Stimulated activated CD4-positive, alpha-beta T cell treated with anti-CD3 and anti-CD28 coated beads, Interleukin-4, amount 100 ng/mL, for 1 hour (primary cell): ENCODE results near the gene TFAP2C.

Experiments used
- DNase-seq: peaks from one replicate; pipeline ENCODE4 v3.0.0-alpha.2; 2020

Gene TFAP2C

DNA sequence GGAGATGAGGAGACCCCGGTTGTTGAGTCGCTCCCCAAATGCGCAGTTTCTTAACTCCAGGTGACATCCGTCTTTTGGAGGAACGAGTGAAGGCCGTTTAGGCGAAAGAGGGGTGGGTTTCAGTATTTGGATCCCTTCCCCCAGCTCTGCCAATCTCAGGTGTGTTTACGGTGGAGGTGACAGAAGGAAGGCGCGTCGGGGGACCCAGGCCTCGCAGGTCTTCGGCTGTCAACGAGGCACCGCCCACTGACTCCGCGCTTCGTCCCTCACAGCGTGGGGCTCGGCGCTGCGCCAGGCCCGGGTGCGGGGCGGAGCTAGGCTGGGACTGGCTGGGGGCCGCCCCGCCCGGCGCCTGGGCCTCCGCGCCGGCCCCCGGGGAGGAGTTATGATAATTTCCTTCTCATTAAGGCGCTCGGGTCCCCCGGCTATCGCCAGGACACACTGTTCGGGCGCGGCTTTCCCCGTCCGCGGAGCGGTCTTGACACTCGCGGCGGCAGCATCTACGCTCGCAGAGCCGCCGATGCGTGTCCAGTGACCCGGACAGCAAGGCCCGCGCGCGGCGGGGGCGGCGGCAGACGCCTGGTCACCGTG lies at the start of gene TFAP2C:
Gene TFAP2C (plus strand): TSS at position 434 of the 591 bp plus-strand sequence. CDS start 239 bp downstream, outside the sequence.
- DNase-seq = peak; percentile 12

DNA sequence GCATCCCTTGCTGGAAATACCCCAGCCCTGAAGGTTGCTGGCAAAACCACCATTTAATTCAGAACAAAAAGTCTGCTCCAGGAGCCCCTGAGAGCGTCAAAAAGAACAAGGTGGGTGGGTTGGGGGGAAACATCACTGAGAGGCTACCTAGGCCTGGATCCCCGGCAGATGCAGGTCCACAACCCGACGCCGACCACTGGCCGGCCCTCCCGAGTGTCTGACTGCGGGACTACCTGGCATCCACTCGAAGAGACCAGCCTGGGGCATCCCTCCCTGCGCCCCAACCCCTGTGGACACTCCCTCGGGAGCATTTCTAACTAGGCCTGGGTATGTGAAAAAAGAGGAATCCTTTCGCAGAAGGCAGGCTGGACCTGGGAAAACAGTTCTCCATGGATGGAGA lies 48.9 kb upstream of the TFAP2C start:
- DNase-seq = no peak

DNA sequence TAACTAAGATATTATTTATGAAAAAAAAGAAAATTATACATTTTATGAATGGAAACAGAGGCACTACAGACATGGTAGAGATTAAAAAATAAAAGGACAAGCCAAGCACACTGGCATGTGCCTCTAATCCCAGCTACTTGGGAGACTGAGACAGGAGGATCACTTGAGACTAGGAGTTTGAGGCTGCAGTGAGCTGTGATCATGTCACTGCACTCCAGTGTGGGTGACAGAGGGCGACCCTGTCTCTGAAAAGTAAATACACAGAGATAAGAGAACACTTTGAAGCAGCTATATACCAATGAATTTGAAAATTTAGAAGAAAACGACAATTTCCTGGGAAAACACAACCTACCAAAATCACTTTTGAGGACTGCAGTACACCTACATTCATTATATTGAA lies 47.4 kb upstream of the TFAP2C start:
- no peak for DNase-seq

DNA sequence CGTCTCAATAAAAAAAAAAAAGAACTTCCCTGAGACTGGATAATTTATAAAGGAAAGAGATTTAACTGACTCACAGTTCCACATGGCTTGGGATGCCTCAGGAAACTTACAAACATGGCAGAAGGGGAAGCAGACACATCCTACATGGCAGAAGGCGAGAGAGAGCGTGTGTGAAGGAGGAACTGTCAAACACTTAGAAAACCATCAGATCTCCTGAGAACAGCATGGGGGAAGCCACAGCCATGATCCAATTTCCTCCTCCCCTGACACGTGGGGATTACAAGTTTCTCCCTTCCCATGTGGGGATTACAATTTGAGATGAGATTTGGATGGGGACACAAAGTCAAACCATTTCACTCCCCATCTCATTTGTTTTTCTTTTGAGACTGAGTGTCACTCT lies 46.6 kb upstream of the TFAP2C start:
- no peak for DNase-seq

DNA sequence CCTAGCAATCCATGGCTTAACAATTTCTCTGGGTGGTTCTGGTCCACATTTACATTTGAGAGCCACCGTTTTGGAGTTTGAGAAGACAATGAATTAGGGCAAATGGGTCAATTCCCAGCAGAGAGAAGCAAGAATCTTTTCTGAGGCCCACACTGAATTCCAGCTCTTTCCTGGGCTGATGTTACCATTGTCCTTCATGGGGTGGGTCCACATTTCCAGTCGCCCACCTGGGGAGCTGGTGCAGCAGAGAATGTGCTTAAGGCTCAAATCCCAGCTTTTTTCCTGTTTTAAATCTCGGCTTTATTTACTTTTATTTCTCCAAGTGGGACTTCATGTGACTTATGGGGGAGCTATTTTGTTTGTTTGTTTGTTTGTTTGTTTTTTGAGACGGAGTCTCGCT lies 44.2 kb upstream of the TFAP2C start:
- no peak for DNase-seq

DNA sequence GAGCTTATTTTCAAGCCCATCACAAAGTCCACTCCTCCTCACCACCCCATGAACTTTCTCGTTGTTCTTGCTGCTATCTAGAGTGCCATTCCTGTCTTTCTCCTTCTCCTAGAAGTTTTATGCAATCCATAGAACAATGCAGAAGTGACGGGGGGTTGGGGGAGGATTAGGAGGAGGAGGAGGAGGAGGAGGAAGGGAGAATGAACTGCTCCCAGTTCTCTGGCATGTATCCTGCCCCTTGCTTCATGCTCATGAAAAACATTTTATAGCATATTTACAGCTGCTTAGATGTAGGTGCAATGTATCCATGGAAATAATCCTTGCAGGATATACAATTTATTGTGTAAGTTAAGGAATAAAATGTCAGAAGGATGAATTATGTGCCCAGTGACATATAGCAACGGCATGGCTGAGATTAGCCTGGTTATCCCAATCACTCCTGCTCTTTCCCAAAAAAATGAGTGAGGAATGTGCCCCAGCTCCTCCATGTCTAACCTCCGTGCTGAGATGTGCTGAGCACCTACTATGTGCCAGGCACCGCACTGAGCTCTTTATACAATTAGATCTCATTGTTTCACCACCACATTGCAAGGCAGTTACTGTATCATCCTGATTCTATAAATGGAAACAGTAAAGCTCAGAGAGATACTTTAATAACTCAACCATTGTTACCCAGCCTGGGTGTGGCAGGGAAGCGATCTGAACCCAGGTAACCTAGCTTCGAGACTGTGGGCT lies 41.6 kb upstream of the TFAP2C start:
- DNase-seq = no peak

DNA sequence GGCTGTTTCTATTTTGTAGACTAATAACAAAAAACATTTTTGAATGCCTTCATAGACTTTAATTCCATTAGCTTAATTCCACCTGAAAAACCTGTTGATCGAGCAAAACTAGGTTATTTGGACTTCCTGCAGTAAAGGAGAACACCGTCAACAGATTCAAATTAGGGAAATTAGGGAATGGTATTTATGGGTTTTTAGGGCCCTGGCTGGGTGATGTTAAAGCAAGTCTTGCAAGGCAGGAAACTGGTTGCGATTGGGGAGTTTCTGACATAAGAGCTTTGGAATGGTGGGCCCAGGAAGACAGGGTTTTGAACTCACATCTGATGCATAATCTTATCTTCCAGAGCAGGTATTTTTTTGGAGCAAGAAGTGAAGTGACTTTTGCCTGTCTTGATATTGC lies 40.1 kb upstream of the TFAP2C start:
- no peak for DNase-seq

DNA sequence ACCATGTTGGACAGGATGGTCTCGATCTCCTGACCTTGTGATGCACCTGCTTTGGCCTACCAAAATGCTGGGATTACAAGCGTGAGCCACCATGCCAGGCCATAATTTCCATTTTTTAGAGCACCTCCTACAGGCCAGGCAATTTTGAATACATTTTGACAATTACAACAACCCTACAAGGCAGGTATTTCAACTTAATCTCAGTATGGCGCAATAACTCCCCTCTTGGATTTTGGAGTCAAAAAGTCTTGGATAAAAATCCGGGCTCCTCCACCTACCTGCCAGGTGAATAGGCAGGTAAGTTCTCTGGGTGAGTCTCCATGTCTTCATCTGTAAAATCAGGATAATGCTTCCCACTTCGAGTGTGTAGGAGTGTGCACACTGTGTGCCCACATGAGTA lies 39.5 kb upstream of the TFAP2C start:
- no peak for DNase-seq

DNA sequence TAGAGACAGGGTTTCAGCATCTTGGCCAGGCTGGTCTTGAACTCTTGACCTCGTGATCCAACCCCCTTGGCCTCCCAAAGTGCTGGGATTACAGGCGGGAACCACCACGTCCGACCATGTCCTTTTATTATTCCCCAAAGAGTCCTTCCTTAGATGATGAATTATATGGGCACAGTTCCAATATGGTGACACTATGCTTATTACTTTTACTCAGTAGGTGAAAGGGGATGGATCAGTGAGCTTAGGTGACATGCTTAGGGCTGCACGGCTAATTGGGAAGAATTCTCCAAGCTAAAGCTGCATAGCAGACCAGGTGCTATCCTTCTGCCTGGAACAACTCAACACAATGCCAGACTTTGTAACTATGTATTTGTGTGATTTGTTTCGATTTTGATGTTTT lies 38.2 kb upstream of the TFAP2C start:
- DNase-seq = no peak

DNA sequence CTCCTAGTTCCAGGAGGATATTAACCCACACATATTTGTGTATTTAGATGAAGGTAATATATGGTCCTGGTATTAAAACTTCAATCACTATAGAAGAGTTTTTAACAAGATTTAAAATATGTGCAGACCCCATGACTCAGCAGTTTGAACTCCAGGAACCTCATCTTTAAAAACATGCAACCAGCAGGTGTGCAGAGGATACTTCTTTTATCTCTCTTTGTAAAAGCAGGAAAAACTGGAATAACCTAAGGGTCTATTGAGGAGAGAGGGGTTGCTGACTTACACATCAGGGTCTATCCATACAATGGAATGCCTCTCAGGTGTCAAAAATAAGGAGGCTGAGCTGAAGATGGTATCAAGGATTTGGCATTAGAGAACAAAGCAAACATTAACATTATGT lies 36.9 kb upstream of the TFAP2C start:
- DNase-seq = no peak

DNA sequence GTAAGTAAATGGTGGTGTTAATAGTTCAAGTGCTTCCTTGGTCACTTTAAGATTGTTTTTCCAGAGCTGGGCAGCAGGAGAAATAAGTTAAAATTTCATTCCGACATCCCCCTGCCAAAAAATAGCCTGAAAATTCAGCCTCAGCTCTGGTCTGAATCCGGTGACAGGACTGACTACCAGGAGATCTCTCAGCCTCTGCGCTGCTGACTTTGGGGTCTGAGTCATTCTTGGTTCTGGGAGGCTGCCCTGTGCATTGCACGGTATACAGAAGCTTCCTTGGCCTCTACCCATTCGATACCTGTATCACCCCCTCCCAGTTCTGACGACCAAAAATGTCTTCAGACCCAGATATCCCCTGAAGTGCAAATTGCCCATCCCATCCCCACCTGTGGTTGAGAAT lies 36.3 kb upstream of the TFAP2C start:
- DNase-seq = no peak

DNA sequence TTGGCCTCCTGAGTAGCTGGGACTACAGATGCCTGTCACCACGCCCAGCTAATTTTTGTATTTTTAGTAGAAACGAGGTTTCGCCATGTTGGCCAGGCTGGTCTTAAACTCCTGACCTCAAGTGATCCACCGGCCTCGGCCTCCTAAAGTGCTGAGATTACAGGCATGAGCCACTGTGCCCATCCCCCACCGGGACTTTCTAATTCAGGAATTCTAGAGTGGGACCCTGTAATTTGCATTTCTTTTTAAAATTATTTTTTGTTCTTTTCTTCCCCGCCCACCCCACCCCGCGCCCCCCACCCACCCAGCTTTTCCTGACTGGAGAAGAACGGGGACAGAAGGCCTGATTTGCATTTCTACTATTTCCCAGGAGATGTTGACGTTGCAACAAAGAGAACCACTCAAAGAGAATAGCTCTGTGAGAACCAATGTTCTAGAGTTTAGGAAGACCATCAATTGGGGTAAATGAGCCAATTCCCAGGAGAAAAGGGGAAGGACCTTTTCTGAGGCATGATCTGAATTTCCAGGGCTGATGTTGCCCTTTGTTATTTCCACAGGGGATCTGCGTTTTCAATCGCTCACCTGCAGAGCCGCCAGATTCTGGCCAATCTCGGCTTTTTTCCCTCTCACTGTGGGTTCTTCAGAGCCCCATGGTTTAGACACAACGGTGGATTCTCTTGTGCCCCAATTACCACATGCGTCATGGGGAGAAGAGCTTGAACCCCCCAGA lies 33.2 kb upstream of the TFAP2C start:
- DNase-seq = no peak

DNA sequence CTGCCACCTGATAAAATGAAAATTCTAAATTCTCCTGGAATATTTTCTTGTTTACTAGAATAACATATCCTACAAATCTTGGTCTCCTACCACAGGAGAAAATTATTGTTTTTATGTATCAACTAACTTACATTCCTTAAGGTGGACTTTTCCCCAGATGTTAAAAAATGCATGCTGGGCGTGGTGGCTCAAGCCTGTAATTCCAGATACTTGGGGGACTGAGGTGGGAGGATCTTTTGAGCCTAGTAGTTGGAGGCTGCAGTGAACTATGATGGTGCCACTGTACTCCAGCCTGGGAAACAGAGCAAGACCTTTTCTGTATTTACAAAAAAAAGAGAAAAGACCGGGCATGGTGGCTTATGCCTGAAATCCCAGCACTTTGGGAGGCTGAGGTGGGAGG lies 27.9 kb upstream of the TFAP2C start:
- no peak for DNase-seq

DNA sequence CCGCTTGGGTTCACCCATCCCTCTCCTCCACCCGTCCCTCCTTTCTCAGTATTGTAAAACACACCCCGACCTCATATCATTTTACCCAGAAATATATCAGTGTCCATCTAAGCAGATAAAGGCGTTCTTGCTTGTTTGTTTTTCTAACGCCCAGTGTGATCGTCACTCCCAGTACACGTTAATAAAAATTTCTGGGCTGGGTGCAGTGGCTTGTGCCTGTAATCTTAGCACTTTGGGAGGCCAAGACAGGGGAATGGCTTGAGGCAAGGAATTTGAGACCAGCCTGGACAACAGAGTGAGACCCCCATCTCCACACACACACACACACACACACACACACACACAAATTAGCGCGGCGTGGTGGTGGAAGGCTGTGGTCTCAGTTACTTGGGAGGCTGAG lies 24.4 kb upstream of the TFAP2C start:
- DNase-seq = no peak

DNA sequence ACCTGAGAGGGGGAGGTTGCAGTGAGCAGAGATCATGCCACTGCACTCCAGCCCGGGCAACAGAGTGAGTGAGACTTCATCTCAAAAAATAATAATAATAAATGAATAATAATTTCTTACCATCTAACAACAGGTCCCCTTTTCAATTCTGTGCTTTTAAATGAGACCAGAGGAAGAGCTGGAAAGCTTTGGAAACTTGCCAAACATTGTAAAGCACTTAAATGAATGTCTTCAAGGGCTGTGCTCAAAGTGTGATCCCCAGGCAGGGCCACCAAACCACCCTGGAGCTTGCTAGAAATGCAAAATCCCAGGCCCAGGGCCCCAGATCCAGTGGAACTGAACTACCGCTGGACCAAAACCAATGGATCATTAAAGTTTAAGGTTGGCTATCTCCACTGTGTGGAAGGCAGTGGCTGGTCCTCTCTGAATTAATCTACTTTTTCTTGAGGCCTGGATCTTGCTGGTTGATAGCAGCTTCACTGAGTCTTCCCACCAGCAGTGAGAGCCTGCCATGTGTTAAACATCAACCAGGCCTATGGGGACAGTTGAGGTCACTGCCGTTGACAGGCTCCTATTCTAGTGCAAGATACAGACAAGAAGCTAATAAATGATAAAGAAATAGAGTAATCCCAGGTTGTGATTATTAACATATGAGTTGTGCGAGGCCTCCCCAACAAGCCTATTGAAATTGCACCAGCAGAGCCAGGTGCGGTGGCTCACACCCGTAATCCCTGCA lies 23.7 kb upstream of the TFAP2C start:
- DNase-seq = no peak

DNA sequence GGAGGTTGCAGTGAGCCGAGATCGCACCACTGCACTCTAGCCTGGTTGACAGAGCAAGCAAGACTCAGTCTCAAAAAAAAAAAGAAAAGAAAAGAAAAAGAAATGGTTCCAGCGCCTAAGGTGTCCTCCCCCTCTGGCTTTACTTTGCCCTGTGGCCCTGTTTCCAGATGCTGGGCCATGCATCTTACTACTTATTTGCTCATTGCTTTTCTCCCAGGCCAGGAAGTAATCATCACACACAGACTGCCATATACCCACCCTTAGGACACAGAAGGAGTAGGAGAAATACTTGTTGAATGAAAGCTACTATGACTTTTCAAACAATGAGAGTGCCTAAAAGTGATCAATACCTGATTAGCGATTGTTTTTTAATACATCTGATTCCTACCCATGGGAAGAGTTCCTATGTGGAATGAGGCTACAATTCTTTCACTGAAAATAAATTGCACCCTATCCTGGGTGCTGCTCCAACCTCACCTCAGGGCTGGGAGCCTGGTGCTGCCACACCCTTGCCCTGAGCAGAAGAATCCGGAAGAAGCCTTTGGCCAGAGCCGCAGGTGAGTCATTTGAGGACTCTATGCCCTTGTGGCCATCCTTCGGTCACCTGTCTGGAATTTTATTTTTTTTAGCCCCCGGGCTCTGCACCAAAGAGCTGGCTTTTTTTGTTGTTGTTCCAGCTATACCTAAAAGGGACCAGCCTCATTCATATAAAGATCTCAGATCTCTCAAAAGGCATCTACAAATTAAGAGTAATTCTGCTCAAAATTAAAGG lies 22.7 kb upstream of the TFAP2C start:
- DNase-seq = no peak

DNA sequence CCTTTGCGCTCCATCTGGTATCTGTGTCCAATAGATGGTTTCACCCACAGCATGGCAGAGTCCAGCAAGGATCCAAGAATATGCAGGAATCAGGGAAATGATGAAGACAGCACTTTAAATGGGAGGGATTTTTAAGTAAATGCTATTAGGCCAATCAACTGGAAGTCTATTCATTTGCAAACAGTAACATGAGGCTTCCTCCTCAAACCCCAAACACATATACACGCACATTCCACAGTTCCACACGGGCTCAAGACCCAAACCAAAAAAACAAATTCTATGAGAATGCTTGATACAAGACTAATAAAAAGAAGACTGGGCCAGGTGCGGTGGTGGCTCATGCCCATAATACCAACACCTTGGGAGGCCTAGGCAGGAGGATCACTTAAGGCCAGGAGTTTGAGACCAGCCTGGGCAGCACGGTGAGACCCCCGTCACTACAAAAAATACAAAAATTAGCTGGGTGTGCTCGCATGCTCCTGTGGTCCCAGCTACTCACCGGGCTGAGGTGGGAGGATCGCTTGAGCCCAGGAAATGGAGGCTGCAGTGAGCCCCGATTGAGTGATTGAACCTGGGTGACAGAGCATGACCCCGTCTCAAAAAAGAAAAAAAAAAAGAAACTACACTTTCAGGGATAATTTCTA lies 21.9 kb upstream of the TFAP2C start:
- DNase-seq = no peak

DNA sequence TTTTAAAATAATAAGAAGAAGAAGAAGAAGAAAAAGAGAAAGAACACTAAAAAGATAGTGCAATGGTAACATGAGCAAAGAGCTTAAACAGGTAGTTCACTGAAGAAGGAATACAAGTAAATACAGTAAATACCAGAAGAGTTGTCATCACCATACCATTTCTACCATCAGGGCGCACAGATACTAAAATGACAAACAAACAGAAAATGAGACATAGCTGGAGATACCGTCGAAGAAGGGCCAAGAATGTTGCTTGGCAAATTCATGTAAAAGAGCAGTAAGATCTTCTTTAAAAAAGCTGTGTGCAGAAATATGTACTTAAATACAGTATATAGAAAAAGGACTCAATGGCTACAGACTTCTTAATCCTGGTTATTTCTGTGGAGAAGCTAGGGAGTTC lies 20.7 kb upstream of the TFAP2C start:
- DNase-seq = no peak

DNA sequence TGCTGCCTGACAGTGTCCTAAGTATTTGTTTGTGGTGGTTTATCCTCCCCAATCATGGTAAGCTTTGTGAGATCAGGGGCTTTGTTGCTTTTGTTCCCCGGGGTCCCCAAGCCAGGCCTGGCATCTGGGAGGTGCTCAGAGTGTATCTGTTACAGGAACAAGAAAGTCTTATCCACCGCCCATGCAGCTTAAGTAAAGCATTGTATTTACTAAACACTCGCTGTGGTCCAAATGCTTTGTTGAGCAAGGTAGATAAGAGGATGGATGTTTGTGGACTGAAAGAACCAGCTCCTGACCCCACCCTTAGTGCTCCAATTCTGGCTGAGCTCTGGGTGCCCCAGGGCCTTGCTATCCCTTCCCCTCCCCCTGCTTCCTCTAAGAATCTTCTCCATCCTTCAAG lies 19.8 kb upstream of the TFAP2C start:
- DNase-seq = no peak

DNA sequence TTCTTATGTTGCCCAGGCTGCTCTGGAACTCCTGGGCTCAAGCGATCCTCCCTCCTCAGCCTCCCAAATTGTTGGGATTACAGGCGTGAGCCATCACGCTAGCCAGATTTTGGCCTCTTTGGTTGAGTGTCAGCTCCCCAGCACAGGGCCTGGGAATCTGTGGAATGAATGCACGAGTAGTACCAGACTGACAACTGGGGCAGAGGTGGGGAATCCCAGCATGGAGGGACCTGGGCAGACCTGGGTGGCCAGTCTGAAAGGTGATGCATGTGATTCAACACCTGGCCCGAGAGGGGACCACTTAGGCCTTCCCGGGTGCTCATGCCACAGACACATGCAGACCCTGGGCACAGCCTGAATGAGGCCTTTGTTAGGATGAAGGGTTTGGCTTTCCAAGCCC lies 19.0 kb upstream of the TFAP2C start:
- no peak for DNase-seq

DNA sequence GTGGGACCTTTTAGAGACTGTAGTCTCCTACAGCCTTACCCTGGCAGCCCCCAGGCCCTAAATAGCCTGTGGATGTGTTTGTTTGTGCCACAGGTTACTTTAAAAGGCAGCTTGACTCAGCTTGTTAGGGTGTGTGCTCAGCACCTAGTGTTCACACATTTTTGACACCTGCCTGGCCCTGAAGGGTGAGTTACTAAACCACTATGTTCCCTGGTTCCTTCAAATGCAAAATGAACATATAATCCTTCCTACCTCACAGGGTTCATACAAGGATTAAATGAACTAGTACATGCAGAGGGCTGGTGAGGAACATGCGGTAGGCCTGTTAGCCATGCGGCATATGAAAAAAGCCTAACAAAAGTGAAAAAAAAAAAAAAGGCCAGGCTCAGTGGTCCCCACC lies 14.9 kb upstream of the TFAP2C start:
- DNase-seq = no peak

DNA sequence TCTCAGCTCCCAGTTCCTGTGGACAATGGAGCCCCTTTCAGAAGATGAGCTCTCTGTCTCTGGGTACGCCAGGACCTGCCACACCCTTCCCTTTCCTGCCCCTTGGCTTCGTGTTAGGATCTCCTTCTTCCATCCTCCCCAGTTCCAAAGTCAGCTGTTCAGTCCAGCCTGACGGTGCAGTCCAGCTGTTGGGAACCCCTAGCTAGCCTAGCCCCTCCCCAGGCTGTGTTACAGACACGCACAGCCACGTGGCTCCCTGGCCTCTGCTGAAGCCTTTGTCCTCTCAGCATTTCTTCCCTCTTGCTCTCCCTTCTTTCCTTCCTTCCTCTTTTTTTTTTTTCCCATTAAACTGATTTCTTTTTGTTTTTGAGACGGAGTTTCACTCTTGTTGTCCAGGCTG lies 12.4 kb upstream of the TFAP2C start:
- no peak for DNase-seq
